Measurements from ENCODE around the gene CDH23.

The CDH23 gene

GRCh38 chr10:71637305-71637704 is 240.6 kb downstream of the CDH23 start:
- no peak for DNase-seq (ENCODE audit: low read depth)
- no peak for TF ChIP-seq CTCF (IDR thresholded peaks at IDR 0.05; ENCODE audit: low read depth, low read length, missing control alignments)
- in situ Hi-C loops (cut with HindIII; ENCODE audit: low sequenced_read_pairs): no loop called here
- no peak overlapping the region for H3K4me3 ChIP-seq (ENCODE audit: low read depth, low read length)

GRCh38 chr10:71638064-71638821 is 241.5 kb downstream of the CDH23 start:
- no peak for DNase-seq (ENCODE audit: low read depth)
- TF ChIP-seq CTCF (IDR thresholded peaks at IDR 0.05; ENCODE audit: low read depth, low read length, missing control alignments): no peak
- in situ Hi-C loops (cut with HindIII; ENCODE audit: low sequenced_read_pairs): no loop called here

GRCh38 chr10:71638822-71639719 is 242.4 kb downstream of the CDH23 start:
- TF ChIP-seq CTCF (IDR thresholded peaks at IDR 0.05; ENCODE audit: low read depth, low read length, missing control alignments): no peak
- no peak for DNase-seq (ENCODE audit: low read depth)
- no peak overlapping the region for H3K4me3 ChIP-seq (ENCODE audit: low read depth, low read length)
- in situ Hi-C loops (cut with HindIII; ENCODE audit: low sequenced_read_pairs): no loop called here

More at GRCh38 chr10:71638064-71638821, 241.5 kb downstream of the CDH23 start:
- H3K4me3 ChIP-seq (ENCODE audit: low read depth, low read length): no peak overlapping the region

GRCh38 chr10:71640607-71641006 is 243.9 kb downstream of the CDH23 start:
- in situ Hi-C loops (cut with HindIII; ENCODE audit: low sequenced_read_pairs): no loop called here
- no peak for DNase-seq (ENCODE audit: low read depth)
- TF ChIP-seq CTCF (IDR thresholded peaks at IDR 0.05; ENCODE audit: low read depth, low read length, missing control alignments): no peak
- no peak overlapping the region for H3K4me3 ChIP-seq (ENCODE audit: low read depth, low read length)

- in situ Hi-C loops (cut with HindIII; ENCODE audit: low sequenced_read_pairs): no loop called here
- no peak for DNase-seq (ENCODE audit: low read depth)
- no peak for TF ChIP-seq CTCF (IDR thresholded peaks at IDR 0.05; ENCODE audit: low read depth, low read length, missing control alignments)
- no peak overlapping the region for H3K4me3 ChIP-seq (ENCODE audit: low read depth, low read length)
Measured at GRCh38 chr10:71641449-71641848, 244.7 kb downstream of the CDH23 start.

GRCh38 chr10:71641986-71642385 is 245.3 kb downstream of the CDH23 start:
- TF ChIP-seq CTCF (IDR thresholded peaks at IDR 0.05; ENCODE audit: low read depth, low read length, missing control alignments): no peak
- in situ Hi-C loops (cut with HindIII; ENCODE audit: low sequenced_read_pairs): no loop called here

More at GRCh38 chr10:71641986-71642385, 245.3 kb downstream of the CDH23 start:
- no peak for DNase-seq (ENCODE audit: low read depth)
- H3K4me3 ChIP-seq (ENCODE audit: low read depth, low read length): no peak overlapping the region

All from astrocyte of the cerebellum (primary cell).